Osteoblast (primary cell): ENCODE results near the gene RHOF. TPM values are rescaled to one million over a fixed set of nuclear protein-coding genes. Genes with fewer than 3 reads are reported as not detected.
A peak's percentile ranks its signal among the peaks of the same experiment; 100 is the strongest.

Experiments
- DNase-seq: peaks from one replicate; pipeline ENCODE4 v3.0.0; 2011; ENCODE audit warnings: low spot score, mixed read lengths; ENCODE audit not compliant: insufficient read length; ENCODE audit errors: missing footprints
- H2AFZ ChIP-seq: 2 replicates; pipeline ENCODE4 v1.6.0; 2011; ENCODE audit warnings: mild to moderate bottlenecking, low read length
- H3K27ac ChIP-seq: 2 replicates; pipeline ENCODE4 v1.5.1; 2011; ENCODE audit warnings: mild to moderate bottlenecking, low read depth, low read length, moderate library complexity
- H3K27me3 ChIP-seq: 2 replicates; pipeline ENCODE4 v1.6.0; 2012; ENCODE audit warnings: mild to moderate bottlenecking, control low read depth, inconsistent platforms, low read length, moderate library complexity; ENCODE audit not compliant: insufficient read depth
- H3K36me3 ChIP-seq: 2 replicates; pipeline ENCODE4 v1.5.1; 2011; ENCODE audit warnings: mild to moderate bottlenecking, low read length, control low read depth, moderate library complexity; ENCODE audit not compliant: insufficient read depth
- H3K4me1 ChIP-seq: 2 replicates; pipeline ENCODE4 v1.5.1; 2011; ENCODE audit warnings: mild to moderate bottlenecking, low read length, control low read depth, moderate library complexity; ENCODE audit not compliant: insufficient read depth
- H3K4me2 ChIP-seq: 2 replicates; pipeline ENCODE4 v1.6.0; 2011; ENCODE audit warnings: mild to moderate bottlenecking, low read length; ENCODE audit not compliant: insufficient read depth
- H3K4me3 ChIP-seq: fragments of 200-600 bp; sonication (generic); 3 replicates; pipeline ENCODE4 v1.5.1; 2012; ENCODE audit warnings: mild to moderate bottlenecking, low read length, inconsistent platforms; ENCODE audit not compliant: insufficient read depth
- H3K79me2 ChIP-seq: 2 replicates; pipeline ENCODE4 v1.6.0; 2012; ENCODE audit warnings: mild to moderate bottlenecking, low read length, control low read depth, inconsistent platforms; ENCODE audit not compliant: insufficient read depth
- H3K9me3 ChIP-seq: 2 replicates; pipeline ENCODE4 v1.5.1; 2011; ENCODE audit warnings: low read depth, low read length, control low read depth
- H4K20me1 ChIP-seq: 2 replicates; pipeline ENCODE4 v1.6.0; 2012; ENCODE audit warnings: mild to moderate bottlenecking, low read length, control low read depth; ENCODE audit not compliant: insufficient read depth
- CTCF ChIP-seq: IDR thresholded peaks from 2 replicates; pipeline ENCODE4 v1.5.1; 2011; ENCODE audit warnings: mild to moderate bottlenecking, low read depth, low read length, moderate library complexity; ENCODE audit errors: extremely low read depth
- total RNA-seq: library from RNA; depleted of rRNA; stranded (reverse); fragments of >200 nt; gene quantifications from 2 replicates; pipeline ENCODE4 v1.2.3, GENCODE V29; 2012

RHOF gene
- total RNA-seq, 1 donor: 8.3 TPM

- peaks cover 78% of the 10 kb centered on the region for H3K36me3 ChIP-seq
- TF ChIP-seq CTCF: no peak
- no peak overlapping the region for H3K4me2 ChIP-seq
- peaks cover 21% of the 10 kb centered on the region for H3K79me2 ChIP-seq
- H4K20me1 ChIP-seq: peaks cover 16% of the 10 kb centered on the region
- H3K4me3 ChIP-seq: no peak overlapping the region
- no peaks in the 10 kb centered on the region for H3K27me3 ChIP-seq
- H3K9me3 ChIP-seq: no peaks in the 10 kb centered on the region
- no peak overlapping the region for H3K27ac ChIP-seq
- no peak overlapping the region for H2AFZ ChIP-seq
- peak; percentile 73 for DNase-seq
- H3K4me1 ChIP-seq: no peaks in the 10 kb centered on the region
Measured at GRCh38 chr12:121822393-121823100, 29.1 kb upstream of the RHOF start.

- Histone ChIP-seq H3K27me3 (no peaks in the 10 kb centered on the region), H3K4me2 (no peak overlapping the region), H3K9me3 (no peaks in the 10 kb centered on the region), H4K20me1 (peaks cover 22% of the 10 kb centered on the region), H3K36me3 (peaks cover 85% of the 10 kb centered on the region), H3K4me1 (no peaks in the 10 kb centered on the region), H2AFZ (no peak overlapping the region), H3K4me3 (no peak overlapping the region), H3K79me2 (peaks cover 39% of the 10 kb centered on the region), H3K27ac (no peak overlapping the region)
- no peak for TF ChIP-seq CTCF
- peak; percentile 67 for DNase-seq
Measured at GRCh38 chr12:121820056-121820455, 26.6 kb upstream of the RHOF start.

- Histone ChIP-seq H3K27me3 (no peaks in the 10 kb centered on the region), H3K9me3 (no peaks in the 10 kb centered on the region), H3K36me3 (peaks cover 85% of the 10 kb centered on the region), H3K4me1 (no peaks in the 10 kb centered on the region), H3K4me3 (no peak overlapping the region), H3K4me2 (no peak overlapping the region), H4K20me1 (peaks cover 22% of the 10 kb centered on the region), H3K27ac (no peak overlapping the region), H2AFZ (no peak overlapping the region), H3K79me2 (peaks cover 44% of the 10 kb centered on the region)
- DNase-seq: peak; percentile 51
- no peak for TF ChIP-seq CTCF
Measured at GRCh38 chr12:121819212-121819949, 25.9 kb upstream of the RHOF start.

- Histone ChIP-seq H3K4me3 (no peak overlapping the region), H3K27me3 (no peaks in the 10 kb centered on the region), H2AFZ (no peak overlapping the region), H3K79me2 (peaks cover 55% of the 10 kb centered on the region), H3K4me2 (no peak overlapping the region), H3K36me3 (peaks cover 84% of the 10 kb centered on the region), H4K20me1 (peaks cover 29% of the 10 kb centered on the region), H3K27ac (no peak overlapping the region), H3K9me3 (no peaks in the 10 kb centered on the region), H3K4me1 (peaks cover 5% of the 10 kb centered on the region)
- no peak for TF ChIP-seq CTCF
- DNase-seq: peak; percentile 79
Measured at GRCh38 chr12:121817648-121818043, 24.2 kb upstream of the RHOF start.
